ENCODE measurements around the gene LRRTM3. TPM values are rescaled to one million over a fixed set of nuclear protein-coding genes. Genes with fewer than 3 reads are reported as not detected.

The LRRTM3 gene
- total and polyA plus RNA-seq, 2 experiments from 2014 or later = 0.21 to 0.37 TPM

GRCh38 chr10:66940965-66941364, 15.1 kb downstream of the LRRTM3 start:
- no peaks in the 10 kb centered on the region for H3K36me3 Mint-ChIP-seq (ENCODE audit: low read depth)

More at GRCh38 chr10:66940965-66941364, 15.1 kb downstream of the LRRTM3 start:
- Histone ChIP-seq H3K36me3 (ENCODE audit: insufficient read depth) (no peaks in the 10 kb centered on the region), H2AFZ (no peak overlapping the region), H3K4me3 (no peak overlapping the region), H3K4me1 (ENCODE audit: insufficient read depth) (no peaks in the 10 kb centered on the region), H4K20me1 (replicated peaks; ENCODE audit: insufficient read depth) (no peaks in the 10 kb centered on the region), H3K27ac (ENCODE audit: low read depth) (no peak overlapping the region), H3K27me3 (ENCODE audit: insufficient read depth) (no peaks in the 10 kb centered on the region), H3F3A (replicated peaks; ENCODE audit: low read depth) (no peaks in the 10 kb centered on the region), H3K79me2 (replicated peaks; ENCODE audit: insufficient read depth) (no peaks in the 10 kb centered on the region), H3K9me2 (ENCODE audit: insufficient read depth) (no peaks in the 10 kb centered on the region), H3K4me2 (no peak overlapping the region)
- DNase-seq (ENCODE audit: low spot score) (no peak), ATAC-seq (no peak)
- Mint-ChIP-seq H3K4me1 (no peaks in the 10 kb centered on the region), H3K27me3 (ENCODE audit: insufficient read depth, low read depth, poor library complexity) (peaks cover 2% of the 10 kb centered on the region), H3K27ac (no peak overlapping the region), H3K4me3 (no peak overlapping the region), H3K9me3 (no peaks in the 10 kb centered on the region)
- TF ChIP-seq JUNB (IDR thresholded peaks at IDR 0.05; ENCODE audit: unreplicated experiment) (no peak), REST (IDR thresholded peaks at IDR 0.05; ENCODE audit: unreplicated experiment) (no peak), EZH2 (IDR thresholded peaks at IDR 0.05; ENCODE audit: low read depth, unreplicated experiment) (no peak), ZNF331 (CRISPR knock-in tag; IDR thresholded peaks at IDR 0.05; ENCODE audit: low read depth) (no peak), POLR2AphosphoS5 (IDR thresholded peaks at IDR 0.05; ENCODE audit: low read depth) (no peak), ZNF114 (CRISPR knock-in tag; IDR thresholded peaks at IDR 0.05) (no peak), CTCF (conservative IDR thresholded peaks at IDR 0.05; ENCODE audit: low read depth in 2 of 2) (no peak), CREB1 (CRISPR knock-in tag; IDR thresholded peaks at IDR 0.05; ENCODE audit: low read depth) (no peak), ETS1 (IDR thresholded peaks at IDR 0.05) (no peak), NANOG (IDR thresholded peaks at IDR 0.05; ENCODE audit: borderline replicate concordance) (no peak), EZH2phosphoT487 (IDR thresholded peaks at IDR 0.05; ENCODE audit: unreplicated experiment) (no peak), STAT1 (IDR thresholded peaks at IDR 0.05; ENCODE audit: unreplicated experiment) (no peak), ZNF462 (CRISPR knock-in tag; IDR thresholded peaks at IDR 0.05) (no peak)
